GM19452 (cell line): ENCODE results near the gene YY1AP1.
A peak's percentile ranks its signal among the peaks of the same experiment; 100 is the strongest.
"Not testable (repeated sequence)": the region's sequence is repeated elsewhere in the genome, so short reads cannot be mapped to it uniquely, and the experiment has no call there.

Experiments
- ATAC-seq: cut with Tn5 transposase; IDR thresholded peaks from one replicate; pipeline ENCODE4 v1.9.1; 2021; ENCODE audit not compliant: unreplicated experiment

The YY1AP1 gene, protein sequence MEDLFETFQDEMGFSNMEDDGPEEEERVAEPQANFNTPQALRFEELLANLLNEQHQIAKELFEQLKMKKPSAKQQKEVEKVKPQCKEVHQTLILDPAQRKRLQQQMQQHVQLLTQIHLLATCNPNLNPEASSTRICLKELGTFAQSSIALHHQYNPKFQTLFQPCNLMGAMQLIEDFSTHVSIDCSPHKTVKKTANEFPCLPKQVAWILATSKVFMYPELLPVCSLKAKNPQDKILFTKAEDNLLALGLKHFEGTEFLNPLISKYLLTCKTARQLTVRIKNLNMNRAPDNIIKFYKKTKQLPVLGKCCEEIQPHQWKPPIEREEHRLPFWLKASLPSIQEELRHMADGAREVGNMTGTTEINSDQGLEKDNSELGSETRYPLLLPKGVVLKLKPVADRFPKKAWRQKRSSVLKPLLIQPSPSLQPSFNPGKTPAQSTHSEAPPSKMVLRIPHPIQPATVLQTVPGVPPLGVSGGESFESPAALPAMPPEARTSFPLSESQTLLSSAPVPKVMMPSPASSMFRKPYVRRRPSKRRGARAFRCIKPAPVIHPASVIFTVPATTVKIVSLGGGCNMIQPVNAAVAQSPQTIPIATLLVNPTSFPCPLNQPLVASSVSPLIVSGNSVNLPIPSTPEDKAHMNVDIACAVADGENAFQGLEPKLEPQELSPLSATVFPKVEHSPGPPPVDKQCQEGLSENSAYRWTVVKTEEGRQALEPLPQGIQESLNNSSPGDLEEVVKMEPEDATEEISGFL

DNA sequence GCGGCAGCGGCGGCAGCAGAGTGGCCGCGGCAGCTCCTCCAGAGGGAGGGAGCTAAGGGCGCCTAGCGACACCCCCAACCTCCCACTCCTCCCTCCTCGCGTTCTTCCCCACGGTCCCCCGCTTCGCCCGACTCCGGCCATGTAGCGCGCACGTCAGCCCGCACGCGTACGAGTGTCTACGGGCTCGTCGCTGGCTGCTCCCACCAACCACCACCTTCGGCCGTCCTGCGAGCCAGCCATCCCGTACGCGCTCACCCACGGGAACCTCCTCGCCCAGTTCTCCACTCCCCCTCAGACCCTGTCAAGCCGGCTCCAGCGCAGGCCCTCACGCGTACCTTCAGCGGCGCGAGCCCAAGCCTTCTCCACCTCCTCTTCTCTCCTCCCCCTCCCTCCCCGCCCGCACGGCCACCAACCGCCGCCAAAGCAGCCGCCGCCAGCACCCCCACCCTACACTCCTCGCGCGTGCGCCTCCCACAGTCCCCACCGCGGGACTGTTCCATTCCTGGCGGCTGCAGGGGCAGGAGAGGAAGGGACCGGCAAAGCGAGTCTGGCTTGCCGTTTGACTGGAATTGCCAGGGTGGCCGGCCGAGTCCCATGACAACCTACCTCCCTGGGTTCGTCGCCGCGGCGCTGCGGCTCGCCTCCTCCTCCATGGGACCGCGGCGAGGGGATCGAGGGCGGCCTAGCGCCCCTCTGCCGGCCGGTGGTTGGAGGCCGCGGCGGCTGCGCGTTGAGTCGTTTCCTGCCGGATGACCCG is at the start of gene YY1AP1:
Gene YY1AP1 (minus strand): TSS at position 451 of the 757 bp plus-strand sequence. CDS start 8,338 bp downstream, outside the sequence.
- peak; percentile 83 for ATAC-seq

GRCh38 chr1:155729031-155729898 is 40.7 kb upstream of the YY1AP1 start:
- no peak for ATAC-seq

DNA sequence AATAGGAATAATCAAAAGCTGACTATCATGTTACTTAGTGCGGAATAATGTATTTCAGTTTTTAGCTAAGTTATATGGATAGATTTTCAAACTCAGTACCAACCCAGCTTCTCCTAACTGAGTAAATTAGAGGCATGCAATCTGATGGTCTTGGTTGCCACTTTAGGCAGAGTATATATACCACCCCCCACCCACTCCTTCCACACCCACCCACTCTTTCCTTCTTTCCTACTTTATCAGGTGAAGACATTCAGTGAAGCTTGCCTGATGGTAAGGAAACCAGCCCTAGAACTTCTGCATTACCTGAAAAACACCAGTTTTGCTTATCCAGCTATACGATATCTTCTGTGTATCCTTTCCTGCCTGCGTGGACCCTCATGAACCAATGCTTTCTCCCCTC is 36.6 kb upstream of the YY1AP1 start:
- no peak for ATAC-seq

- no peak for ATAC-seq
These were observed 31.1 kb upstream of the YY1AP1 start for GRCh38 chr1:155719703-155720102.

GRCh38 chr1:155718524-155719115 is 30.0 kb upstream of the YY1AP1 start:
- ATAC-seq = not testable (repeated sequence)

- ATAC-seq = no peak
These were observed 28.5 kb upstream of the YY1AP1 start for GRCh38 chr1:155717041-155717440.

DNA sequence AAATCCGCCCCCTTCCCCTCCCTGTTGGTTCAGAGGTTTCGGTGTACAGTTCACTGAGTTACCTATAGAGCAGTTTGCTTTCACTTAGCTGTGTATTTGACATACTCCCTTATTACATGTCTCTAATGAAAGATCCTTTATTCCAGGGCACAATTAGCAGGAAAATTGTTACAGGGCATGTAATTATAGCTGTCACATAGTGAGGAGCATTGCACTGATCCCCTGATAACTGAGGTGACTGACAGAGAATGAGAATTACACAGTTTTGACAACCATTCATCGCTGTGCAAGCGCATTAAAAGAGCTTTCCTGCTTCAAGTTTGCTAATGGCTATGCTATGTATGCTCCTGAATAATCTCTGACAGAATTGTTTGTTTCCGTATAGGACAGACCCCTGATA is 27.2 kb upstream of the YY1AP1 start:
- ATAC-seq = no peak

GRCh38 chr1:155715056-155715455 is 26.5 kb upstream of the YY1AP1 start:
- ATAC-seq = not testable (repeated sequence)

- no peak for ATAC-seq
These were observed 24.5 kb upstream of the YY1AP1 start for GRCh38 chr1:155713075-155713474.

DNA sequence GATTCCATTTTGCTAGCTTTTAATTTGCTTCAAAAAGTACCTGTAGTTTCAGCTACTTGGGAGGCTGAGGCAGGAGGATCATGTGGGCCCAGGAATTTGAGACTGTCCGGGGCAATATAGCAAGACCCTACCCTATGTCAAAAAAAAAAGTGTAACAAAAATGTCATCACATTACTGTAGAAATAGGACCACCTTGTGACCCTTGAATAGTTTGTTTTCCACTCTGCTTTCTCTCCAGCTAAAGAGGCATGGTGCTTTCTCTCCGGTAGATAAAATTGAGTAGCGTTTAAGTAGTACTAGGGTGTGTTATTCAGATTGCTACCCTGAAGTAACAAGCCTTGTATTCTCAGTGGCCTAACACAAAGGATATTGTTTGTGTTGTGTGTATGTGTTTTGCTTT is 24.1 kb upstream of the YY1AP1 start:
- ATAC-seq = not testable (repeated sequence)

- ATAC-seq = not testable (repeated sequence)
These were observed 22.9 kb upstream of the YY1AP1 start for GRCh38 chr1:155711457-155711856.

DNA sequence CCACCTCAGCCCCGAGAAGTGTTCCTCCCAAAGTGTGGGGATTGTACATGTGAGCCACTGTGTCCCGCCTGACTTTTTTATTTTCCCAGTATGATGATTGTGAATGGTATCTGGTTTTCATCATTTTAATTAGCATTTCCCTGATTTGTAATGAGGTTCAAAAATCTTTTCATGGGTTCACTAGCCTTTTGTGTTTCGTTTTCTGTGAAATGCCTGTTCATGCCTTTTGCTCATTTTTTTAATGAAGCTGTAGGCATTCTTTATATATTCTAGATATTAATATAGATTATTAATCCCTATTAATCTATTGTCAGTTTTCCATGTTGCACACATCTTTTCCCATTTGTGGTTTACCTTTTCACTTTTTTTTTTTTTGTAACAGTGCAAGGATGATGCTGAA is 20.8 kb upstream of the YY1AP1 start:
- no peak for ATAC-seq

DNA sequence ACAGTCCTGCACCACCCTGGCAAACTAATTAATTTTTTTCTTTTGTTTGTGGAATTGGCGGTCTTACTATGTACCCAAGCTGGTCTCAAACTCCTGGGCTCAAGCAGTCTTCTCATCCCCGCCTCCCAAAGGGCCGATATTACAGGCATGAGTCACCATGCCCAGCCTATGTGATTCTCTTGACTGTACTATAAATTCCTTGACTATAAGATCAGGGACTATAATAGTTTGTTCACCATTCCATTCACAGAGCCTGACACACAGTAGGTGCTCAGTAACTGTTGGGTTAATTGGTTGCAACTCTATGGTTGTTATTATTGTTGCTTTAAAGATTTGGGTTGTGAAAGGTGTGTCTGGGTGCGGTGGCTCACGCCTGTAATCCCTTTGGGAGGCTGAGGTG is 17.6 kb upstream of the YY1AP1 start:
- no peak for ATAC-seq

- ATAC-seq = not testable (repeated sequence)
These were observed 15.8 kb upstream of the YY1AP1 start for GRCh38 chr1:155704414-155704813.

DNA sequence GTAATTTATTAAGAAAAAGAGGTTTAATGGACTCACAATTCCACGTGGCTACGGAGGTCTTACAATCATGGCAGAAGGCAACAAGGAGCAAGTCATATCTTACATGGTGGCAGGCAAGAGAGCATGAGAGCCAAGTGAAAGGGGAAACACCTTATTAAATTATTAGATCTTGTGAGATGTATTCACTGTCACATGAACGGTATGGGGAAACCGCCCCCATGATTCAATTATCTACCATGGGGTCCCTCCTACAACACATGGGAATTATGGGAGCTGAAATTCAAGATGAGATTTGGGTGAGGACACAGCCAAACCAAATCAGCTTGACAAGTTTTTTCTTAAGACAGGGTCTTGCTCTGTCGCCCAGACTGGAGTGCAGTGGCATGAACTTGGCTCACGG is 14.6 kb upstream of the YY1AP1 start:
- ATAC-seq = no peak

- not testable (repeated sequence) for ATAC-seq
These were observed 13.1 kb upstream of the YY1AP1 start for GRCh38 chr1:155701675-155702074.

DNA sequence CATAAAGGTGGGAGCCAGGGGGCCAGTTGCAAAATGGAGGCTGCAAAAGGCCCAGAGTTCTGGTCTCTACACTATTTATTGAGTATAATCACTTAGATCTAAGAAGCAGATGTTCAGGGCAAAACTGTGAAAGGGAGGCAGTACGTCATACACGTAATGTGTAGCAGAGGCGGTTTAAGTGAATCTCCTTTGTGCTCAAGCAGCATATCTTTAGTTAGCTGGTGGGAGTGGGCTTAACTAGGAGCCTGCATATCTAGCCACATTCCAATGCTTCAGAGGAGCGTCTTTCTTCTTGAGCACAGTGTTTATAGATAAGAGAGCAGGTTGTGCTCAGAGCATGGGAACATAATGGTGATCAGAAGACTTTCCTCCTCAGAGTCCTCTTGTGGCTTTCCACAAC is 10.5 kb upstream of the YY1AP1 start:
- not testable (repeated sequence) for ATAC-seq

DNA sequence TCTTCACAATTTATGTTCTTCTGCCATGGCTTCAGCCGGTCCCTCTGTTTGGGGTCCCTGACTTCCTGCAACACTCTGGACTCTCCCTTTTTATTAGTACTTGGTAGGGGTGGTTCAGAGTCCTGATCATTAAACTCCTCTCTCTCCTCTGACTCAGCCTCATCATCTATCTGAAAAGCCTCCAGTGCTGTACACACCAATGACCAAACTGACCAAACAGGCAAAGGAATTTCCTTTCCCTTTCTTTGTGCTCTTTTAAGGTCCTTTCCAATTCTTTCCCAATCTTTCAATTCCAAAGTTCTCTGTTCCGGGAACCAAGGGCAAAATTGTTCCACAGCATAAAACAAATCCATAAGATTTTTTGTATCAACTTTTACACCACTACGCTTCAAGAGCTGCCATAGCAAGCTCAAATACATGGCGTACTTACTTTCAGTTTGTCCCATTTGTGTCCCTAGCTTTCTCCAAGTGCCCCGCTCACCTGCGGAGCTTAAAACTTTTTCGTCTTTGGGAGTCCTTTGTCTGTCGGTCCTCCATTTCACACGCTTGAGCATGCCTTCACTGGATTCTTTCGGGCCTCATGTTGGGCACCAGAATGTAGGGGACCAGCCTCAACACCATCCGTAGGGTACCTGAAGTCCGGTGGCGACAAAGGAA is 9.9 kb upstream of the YY1AP1 start:
- no peak for ATAC-seq

DNA sequence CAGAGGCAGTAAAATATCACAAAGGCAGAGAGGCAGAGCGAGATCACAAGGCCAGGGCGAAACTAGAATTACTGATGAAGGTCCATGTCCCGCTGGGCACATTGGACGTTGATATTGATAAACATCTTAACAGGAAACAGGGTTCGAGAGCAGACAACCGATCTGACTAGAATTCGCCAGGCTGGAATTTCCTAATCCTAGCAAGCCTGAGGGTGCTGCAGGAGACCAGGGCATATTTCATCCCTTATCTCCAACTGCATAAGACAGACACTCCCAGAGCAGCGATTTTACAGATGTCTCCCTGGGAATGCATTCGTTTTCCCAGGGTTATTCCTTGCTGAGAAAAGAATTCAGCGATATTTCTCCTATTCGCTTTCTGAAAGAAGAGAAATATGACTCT is 9.0 kb upstream of the YY1AP1 start:
- not testable (repeated sequence) for ATAC-seq

DNA sequence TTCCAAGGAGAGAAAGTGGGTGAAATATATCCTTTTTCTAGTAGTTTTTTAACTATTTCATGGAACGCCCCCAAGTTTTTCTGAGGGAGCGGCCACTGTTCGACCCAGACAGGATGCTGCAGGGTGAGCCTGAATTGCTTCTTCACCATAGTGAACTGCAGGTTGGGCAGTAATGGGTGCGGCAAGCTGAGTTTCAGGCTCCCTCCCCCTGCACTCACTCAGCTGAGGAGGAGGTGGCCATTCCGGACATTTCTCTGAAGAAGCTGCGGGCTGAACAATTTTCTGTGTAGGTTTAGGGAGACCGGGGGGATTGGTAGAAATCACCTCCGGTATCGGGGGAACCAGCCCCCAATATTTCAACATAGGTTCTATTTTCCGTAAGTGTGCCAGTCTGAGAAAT is 8.5 kb upstream of the YY1AP1 start:
- no peak for ATAC-seq
